ENCODE measurements around the gene LHFPL2. TPM values are rescaled to one million over a fixed set of nuclear protein-coding genes. Genes with fewer than 3 reads are reported as not detected.
"Not testable (repeated sequence)": the region's sequence is repeated elsewhere in the genome, so short reads cannot be mapped to it uniquely, and the experiment has no call there.

The LHFPL2 gene
- total RNA-seq, 4 donors from 2014 or later: 10.3 to 11.6 (median 10.8) TPM

GRCh38 chr5:78624992-78625391 is 23.6 kb downstream of the LHFPL2 start:
- H3K36me3 ChIP-seq: no peaks in the 10 kb centered on the region
- DNase-seq (ENCODE audit: low spot score in 2 of 2): no peak
- no peaks in the 10 kb centered on the region for H3K27me3 ChIP-seq
- H3K4me1 ChIP-seq: peaks cover 22% of the 10 kb centered on the region
- H3K9me3 ChIP-seq: peaks cover 4% of the 10 kb centered on the region
- TF ChIP-seq POLR2AphosphoS5 (IDR thresholded peaks at IDR 0.05): no peak
- TF ChIP-seq EP300 (IDR thresholded peaks at IDR 0.05): no peak
- no peak for TF ChIP-seq CTCF (IDR thresholded peaks at IDR 0.05)
- TF ChIP-seq POLR2A (IDR thresholded peaks at IDR 0.05): no peak
- H3K4me3 ChIP-seq: no peak overlapping the region
- 83% methylated on average over 4 of the region's 4 CpGs for WGBS
- no peak overlapping the region for H3K27ac ChIP-seq

- H3K4me3 ChIP-seq: no peak overlapping the region
- TF ChIP-seq EP300 (IDR thresholded peaks at IDR 0.05) (no peak), POLR2A (IDR thresholded peaks at IDR 0.05) (no peak), CTCF (IDR thresholded peaks at IDR 0.05) (no peak), POLR2AphosphoS5 (IDR thresholded peaks at IDR 0.05) (no peak)
- no peaks in the 10 kb centered on the region for H3K27me3 ChIP-seq
- WGBS: 54% methylated on average over 2 of the region's 2 CpGs
- no peaks in the 10 kb centered on the region for H3K36me3 ChIP-seq
- H3K9me3 ChIP-seq: peaks cover 4% of the 10 kb centered on the region
- peaks cover 22% of the 10 kb centered on the region for H3K4me1 ChIP-seq
- no peak for DNase-seq (ENCODE audit: low spot score in 2 of 2)
- H3K27ac ChIP-seq: no peak overlapping the region
These were observed 24.5 kb downstream of the LHFPL2 start for GRCh38 chr5:78624011-78624541.

- WGBS: 99% methylated on average over 3 of the region's 3 CpGs
- Histone ChIP-seq H3K4me1 (peaks cover 15% of the 10 kb centered on the region), H3K27ac (no peak overlapping the region), H3K9me3 (peaks cover 4% of the 10 kb centered on the region), H3K4me3 (no peak overlapping the region), H3K36me3 (no peaks in the 10 kb centered on the region), H3K27me3 (no peaks in the 10 kb centered on the region)
- DNase-seq (ENCODE audit: low spot score in 2 of 2): no peak
- TF ChIP-seq POLR2A (IDR thresholded peaks at IDR 0.05) (no peak), POLR2AphosphoS5 (IDR thresholded peaks at IDR 0.05) (no peak), CTCF (IDR thresholded peaks at IDR 0.05) (no peak), EP300 (IDR thresholded peaks at IDR 0.05) (no peak)
These were observed 26.1 kb downstream of the LHFPL2 start for GRCh38 chr5:78622302-78622971.

GRCh38 chr5:78621291-78621738 is 27.3 kb downstream of the LHFPL2 start:
- Histone ChIP-seq H3K4me3 (no peak overlapping the region), H3K36me3 (no peaks in the 10 kb centered on the region), H3K27ac (no peak overlapping the region), H3K4me1 (peaks cover 12% of the 10 kb centered on the region), H3K9me3 (peaks cover 4% of the 10 kb centered on the region), H3K27me3 (no peaks in the 10 kb centered on the region)
- TF ChIP-seq CTCF (IDR thresholded peaks at IDR 0.05): no peak
- TF ChIP-seq EP300 (IDR thresholded peaks at IDR 0.05): no peak
- TF ChIP-seq POLR2AphosphoS5 (IDR thresholded peaks at IDR 0.05): no peak
- no peak for TF ChIP-seq POLR2A (IDR thresholded peaks at IDR 0.05)
- WGBS: 50% methylated on average over 3 of the region's 3 CpGs
- no peak for DNase-seq (ENCODE audit: low spot score in 2 of 2)

- not testable (repeated sequence) for H3K9me3 ChIP-seq; H3K4me3 ChIP-seq; DNase-seq (ENCODE audit: low spot score in 2 of 2); H3K4me1 ChIP-seq; H3K27me3 ChIP-seq; H3K27ac ChIP-seq; H3K36me3 ChIP-seq
- WGBS: 96% methylated on average over 4 of the region's 4 CpGs
These were observed 28.5 kb downstream of the LHFPL2 start for GRCh38 chr5:78620119-78620518.

Data from suprapubic skin (tissue), 4 donors.